NCI-H82 treated with DMSO at 0.1 percent for 48 hours (cell line): ENCODE measurements around the gene PDIA5.
A peak's percentile ranks its signal among the peaks of the same experiment; 100 is the strongest.

Experiments
- DNase-seq: peaks from one replicate; lab custom pipeline; 2025; ENCODE audit not compliant: unreplicated experiment; lab: John Stamatoyannopoulos, UW

The PDIA5 gene

DNA sequence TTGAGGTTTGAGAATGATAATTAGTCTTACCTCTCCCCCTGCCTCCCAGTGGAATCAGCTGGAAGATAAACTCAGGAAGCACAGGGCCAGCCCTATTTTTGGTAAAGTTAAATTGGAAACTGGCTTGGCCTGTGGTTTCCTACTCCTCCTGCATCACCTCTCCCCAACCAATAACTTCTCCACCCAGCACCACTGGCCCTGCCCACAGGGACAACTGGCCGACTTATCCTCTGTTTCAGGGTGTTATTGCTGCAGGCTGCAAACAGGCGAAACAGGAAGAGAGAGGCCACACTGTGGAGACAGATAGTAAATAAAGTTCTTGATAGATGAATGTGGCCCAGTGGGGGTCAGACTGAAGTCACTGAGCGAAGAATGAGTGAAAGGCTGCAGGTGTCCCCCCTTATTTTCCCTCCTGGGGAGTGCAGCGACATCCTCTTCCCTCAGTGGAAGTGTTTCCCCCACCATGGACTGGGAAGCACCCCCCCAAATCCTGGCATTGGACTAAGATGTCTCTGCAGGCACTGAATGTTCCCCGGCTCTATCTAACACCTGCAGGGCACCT lies 47.1 kb downstream of the PDIA5 start:
- DNase-seq, result no peak

DNA sequence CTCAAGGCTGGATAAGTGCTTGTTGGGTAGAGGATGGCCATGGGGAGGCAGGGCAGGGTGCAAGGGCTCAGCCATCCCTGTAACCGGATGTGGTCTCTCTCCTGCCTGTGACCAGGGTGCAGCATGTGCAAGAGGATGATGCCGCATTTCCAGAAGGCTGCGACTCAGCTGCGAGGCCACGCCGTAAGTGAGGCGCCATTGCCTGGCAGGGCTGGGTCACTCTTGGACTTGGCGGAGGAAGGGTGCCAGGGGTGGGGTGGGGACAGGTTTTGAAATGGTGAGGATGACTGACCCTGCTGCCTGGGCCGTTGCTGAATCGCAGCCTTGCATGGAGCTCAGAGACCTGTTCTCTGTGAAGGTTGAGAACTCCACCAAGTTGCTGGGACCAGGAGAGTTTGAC lies 49.3 kb downstream of the PDIA5 start:
- DNase-seq, result no peak

DNA sequence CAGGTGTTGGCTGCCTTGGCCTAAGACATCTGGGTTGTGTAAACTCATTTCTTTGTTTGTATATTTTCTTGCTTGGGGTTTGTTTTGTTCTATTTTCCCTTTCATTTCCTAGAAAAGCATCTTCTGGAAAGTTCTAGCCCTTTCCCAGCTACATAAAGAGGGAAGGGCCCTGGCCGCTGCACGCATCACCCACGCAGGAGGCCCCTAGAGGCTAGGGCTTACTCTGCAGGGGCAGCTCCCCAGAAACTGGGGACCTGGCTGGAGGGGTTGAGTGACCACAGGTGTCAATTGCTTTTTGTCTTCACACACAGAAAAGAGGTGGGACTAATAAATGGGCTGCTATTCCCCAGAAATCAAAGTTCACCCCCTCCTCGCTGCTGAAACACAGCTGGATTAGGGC lies 52.6 kb downstream of the PDIA5 start:
- DNase-seq, result no peak

DNA sequence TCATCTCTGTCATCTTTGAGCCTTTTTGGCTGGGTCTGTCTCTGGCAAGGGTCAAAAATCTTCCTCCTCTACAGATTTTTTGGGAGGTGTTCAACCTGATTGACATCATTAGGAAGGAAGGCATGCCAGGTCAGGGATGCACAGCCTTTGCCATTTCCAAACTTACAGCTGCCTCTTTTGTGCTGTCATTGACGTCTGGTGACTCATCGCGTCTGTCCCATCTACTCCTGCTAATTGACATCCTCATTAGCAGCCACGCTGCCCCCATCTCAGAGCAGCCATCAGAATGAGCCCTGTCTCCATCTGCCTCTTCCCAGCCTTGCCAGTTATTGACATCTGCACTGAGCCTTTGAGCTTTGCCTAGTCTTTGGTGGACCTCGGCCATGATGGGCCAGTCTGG lies 53.0 kb downstream of the PDIA5 start:
- no peak for DNase-seq

DNA sequence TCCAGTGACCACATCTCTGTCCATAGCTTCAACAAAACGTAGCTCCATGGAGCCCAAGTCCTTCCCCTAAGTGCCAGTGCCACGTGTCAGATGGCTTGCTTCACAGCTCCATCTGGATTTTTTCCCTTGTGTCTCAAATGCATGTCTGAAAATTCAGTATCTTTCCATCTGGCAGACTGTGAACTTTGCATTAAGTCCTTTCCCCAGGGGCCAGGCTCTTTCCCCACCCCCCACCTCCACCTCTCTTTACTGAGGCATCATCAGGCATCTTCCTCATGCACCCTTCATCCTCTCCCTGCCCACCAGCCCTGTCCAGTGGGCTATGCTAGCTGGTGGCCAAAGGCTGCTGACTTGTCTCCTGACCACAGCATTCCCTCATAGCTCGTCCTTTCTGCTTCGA lies 53.7 kb downstream of the PDIA5 start:
- DNase-seq, result no peak

DNA sequence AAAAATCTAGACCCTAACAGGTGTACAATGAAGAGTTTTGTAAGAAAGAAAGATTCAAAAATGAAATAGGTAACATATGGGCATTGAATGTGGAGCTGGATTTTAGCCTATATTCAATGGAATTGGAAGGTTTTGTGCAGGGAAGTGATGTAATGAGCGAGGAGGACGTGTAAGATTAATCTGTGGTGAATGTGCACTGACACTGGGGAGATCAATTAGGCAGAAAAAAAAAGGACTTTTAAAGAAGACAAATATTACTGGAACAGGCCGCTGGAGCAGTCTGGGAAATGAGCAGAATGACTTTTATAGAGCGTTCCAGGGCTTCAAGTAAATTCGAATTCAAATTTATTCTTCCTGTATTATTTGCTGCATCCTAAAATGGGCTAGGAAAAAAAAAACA lies 55.2 kb downstream of the PDIA5 start:
- DNase-seq, result no peak

DNA sequence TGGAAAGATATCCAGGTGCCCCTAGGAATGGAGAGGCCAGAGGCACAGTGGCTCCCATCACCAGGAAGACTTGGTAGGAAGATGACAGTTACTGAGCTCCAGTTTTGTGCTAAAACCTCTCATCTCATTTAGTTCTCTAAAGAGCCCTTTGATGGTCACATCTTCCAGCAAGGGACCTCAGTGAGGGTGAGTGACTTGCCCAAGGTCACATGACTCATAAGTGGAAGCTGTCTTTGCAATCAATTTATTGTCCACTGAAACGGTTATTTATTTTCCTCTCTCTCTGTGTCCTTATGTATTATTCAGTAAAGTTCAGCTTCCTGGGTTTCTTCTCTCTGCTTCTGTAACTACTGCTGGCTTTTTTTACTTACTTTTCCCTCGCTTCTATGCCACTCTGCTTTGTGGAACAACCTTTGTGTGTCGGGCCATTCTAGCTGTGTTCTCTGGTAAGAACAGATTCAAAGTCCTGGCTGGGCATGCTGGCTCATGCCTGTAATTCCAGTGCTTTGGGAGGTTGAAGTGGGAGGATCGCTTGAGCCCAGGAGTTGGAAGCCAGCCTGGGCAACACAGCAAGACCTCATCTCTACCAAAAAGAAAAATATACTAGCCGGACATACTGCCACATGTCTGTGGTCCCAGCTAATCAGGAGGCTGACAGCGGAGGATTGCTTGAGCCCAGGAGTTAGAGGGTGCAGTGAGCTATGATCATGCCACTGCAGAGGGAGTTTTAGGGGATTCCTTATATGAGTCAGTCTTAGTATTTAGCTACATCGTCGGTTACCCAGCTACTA lies 55.9 kb downstream of the PDIA5 start:
- no peak for DNase-seq

DNA sequence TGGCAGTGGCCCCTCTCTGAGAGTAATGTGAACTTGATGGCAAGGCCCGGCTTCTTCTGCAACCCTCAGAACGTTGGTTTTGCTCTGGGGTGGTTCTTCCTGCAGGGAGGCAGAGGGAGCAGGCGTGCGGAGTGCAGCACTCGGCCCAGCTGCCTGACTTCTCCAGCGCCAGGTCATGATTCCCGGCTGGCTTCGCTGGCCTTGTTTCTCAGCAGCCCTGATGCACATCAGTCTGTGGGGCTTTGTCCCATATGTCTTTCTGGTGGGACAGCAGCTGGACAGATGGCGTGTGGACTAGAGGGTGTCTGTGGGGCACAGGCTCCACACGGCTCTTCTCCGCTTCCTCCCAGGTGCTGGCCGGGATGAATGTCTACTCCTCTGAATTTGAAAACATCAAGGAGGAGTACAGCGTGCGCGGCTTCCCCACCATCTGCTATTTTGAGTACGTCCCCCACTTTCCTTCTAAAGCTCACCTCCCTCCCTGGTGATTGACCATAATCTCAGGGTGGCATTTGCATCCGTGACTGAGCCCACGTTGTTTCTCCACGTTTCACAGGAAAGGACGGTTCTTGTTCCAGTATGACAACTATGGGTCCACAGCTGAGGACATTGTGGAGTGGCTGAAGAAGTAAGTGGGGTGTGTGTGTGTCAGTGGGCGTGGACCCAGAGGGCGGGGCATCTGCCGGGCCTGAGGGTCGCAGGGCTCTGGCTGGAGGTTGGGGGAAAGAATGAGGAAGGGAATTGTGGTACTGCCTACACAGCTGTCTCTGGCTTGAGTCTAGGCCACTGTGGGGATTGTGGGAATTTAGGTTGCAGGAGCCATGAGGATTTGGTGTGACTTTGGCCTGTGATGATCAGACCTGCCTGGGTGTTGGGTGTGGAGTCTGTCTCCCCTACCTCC lies 57.1 kb downstream of the PDIA5 start:
- peak; percentile 46 for DNase-seq

DNA sequence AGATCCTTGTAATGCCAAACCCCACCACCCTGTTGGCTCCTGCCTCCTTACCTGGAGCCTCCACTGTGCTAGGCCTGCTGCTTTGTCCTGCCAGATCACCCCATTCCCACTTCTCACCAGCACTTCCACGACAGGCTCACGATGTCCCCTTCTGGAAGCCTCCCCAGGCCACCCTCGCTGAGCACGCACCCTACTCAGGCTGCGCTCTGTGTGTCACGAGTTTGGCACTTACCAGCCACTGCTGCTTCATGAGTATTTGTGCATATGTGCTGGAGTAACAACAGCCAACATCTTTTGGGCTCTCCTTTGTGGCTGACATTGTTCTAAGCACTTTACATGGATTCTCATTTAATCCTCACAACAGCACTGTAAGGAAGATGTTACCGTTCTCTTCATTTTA lies 58.1 kb downstream of the PDIA5 start:
- DNase-seq, result no peak

DNA sequence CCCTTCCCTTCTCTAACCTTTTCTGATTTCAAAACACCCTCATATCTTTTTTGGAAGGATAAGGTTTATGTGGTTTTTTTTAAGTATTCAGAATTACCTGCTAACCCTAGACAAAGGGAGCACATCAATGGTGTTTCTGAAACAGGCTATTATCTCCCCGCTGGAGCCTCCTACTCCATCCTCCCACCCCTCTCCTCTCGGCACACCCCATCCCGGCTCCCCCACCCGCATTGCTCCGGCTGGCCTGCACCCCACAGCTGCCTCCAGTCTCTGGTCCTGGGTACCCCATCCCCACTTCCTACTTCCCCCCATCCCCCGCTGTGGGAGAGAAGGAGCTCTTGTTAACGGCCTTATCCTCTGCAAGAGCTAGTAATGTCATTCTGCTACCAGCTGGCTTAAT lies 59.2 kb downstream of the PDIA5 start:
- no peak for DNase-seq

DNA sequence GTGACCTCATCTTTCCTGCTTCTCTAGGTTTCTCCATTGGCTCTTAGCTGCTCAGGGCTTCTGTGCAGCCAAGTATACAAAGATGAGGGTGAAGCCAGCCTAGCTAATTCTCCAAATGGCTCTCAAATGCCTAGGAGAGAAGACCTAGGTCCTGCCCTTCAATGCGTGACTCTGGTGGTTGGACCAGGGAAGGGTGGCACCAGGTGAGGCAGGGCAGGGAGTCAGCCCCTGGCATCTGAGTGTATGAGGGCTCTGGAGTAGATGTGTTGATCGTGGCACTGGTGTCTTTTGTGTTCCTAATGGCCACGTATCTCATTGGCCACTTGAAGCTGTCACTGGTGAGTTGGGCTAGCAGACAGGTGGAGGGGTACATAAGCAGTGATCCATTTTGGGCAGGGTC lies 59.8 kb downstream of the PDIA5 start:
- DNase-seq, result no peak

DNA sequence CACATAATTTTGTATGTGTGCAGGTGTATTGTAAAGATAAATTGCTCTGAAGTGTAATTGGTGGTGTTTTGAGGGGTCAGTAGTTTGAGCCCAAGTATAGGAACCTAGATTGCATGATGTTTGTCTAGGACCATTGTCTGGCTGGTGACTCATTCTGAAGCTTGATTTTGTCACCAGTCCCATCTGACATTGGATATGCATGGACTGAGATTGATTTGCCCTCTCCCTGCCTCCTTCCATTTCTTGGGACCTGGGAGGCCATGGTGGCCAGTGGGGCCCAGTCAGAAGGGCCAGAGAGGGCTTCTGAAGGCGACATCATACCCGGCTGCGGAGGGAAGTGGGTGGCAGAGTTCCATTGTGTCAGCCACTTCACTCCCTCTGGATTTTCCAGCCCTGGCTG lies 62.3 kb downstream of the PDIA5 start:
- DNase-seq, result no peak

DNA sequence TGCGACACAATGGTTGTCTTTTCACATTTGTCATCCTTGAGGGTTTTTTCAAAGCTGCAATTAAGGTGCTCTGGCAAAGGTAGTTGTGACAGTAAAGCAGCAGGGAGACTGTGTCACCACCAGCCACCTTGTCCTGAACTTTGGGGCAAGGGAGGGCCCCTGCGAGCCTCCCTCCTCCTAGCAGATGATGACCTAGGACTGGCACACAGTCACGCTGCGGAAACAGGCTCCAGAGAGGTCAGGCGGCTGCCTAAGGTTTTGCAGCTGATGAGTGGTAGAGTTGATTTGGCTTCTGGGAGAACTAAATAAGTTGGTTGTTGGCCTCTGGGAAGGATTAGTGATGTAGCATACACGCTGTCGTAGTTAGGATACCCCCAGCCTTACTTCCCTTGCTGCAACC lies 62.7 kb downstream of the PDIA5 start:
- DNase-seq, result no peak

DNA sequence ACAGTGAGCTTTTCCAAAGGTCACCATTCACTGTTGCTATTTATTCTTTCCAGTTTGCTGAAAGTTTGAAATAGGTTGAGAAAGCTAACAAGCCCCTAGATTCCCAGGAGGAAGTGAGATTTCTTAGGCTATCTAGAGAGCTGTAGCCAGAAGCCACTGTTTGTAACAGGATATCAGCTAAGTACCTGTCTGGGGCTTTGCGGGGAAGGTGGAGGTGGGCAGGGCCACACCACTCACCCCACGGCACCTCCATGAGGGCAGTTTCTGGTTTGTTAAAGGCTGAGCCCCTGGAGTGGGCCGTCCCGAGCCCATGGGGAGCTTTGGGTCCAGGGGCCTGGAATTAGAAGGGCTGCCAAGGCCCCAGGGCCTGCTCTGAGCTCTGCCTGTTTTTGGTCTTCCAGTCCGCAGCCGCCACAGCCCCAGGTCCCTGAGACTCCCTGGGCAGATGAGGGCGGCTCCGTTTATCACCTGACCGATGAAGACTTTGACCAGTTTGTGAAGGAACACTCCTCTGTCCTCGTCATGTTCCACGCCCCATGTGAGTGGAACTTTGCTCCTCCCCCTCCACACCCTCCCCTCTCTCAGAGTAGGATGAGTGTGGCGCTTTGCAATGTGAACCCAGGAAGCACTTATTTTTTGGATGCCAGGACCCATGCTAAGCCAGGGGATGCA lies 63.4 kb downstream of the PDIA5 start:
- no peak for DNase-seq

DNA sequence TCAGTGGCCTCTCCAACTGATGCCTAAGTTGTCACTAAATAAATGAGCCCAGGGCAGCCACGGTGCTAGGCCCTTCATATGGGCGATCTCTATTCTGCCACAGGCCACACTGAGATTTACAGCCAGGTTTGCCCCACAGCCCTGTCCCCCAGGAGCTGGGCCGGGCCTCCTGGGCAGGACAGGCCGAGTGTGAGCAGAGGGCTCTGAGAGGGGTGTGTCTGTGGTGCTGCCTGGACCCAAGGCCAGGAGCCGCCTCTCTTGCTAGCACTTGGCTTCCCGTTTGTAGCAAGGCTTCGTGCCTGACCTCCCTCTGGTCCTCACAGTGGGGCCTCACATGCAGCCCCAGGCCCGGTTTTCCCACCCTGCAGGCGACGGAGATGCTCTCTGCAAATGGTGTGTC lies 67.8 kb downstream of the PDIA5 start:
- DNase-seq, result no peak

DNA sequence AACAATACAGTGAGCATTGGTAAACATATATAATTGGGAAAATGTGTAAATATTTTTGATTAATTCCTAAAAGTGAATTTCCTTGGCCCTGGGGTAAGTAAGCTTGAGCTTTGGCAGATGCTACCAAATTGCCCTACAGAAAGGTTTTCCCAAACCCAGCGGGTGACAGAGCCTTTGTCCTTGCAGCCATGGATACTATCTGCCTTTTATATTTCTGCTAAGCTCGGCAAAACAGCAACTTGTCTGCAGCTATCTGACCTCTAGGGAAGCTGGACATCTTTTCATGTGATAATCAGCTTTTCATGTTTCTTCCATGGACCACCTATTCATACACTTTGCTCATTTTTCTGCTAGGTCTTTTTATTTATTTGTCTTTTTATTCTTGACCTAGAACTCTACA lies 70.2 kb downstream of the PDIA5 start:
- DNase-seq, result no peak

DNA sequence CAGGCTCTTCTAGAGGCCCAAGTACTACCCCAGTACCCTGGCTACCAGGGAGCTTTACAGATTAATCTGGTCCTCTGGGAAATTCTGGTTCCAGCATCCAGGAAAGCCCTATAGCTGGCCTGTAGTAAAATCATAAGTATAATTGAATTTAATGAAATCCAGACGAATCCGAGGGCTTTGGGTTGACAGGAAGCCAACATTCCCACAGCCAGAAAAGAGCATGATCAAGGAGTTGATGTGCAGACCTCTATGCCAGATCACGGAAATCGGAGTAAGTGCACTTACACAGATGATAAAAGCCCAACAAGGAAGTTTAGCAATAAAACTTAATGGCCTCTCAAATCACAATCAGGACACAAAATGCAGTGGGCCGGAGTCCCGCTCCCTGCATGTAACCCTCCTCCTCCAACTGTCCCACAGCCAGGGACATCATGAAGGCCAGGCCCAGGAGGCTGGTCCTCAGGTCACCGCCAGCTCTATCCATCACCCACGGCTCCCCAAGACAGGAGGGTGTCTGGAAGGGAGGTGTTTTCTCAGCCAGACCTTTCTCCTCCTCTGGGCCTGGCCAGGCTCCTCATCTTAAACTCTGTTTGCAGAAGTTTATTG lies 72.1 kb downstream of the PDIA5 start:
- DNase-seq, result no peak

DNA sequence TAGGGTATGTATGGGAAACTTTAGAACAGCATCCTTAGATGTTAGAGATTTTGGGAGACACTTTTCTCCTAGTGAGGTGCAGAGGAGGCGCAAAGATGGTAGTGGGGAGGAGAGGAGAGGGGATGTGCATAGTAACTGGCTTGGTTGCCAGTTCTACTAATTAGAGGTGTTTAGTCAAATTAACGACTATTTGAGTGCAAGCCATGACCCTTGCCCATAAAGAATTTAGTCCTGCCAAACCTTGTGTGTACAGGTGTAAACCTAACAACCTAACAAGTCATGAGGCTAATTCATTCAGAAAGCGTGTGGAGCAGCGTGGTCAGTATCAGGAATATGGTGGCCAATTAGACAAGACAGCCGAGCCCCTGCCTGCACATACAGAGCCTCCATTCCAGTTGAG lies 72.7 kb downstream of the PDIA5 start:
- DNase-seq, result no peak

DNA sequence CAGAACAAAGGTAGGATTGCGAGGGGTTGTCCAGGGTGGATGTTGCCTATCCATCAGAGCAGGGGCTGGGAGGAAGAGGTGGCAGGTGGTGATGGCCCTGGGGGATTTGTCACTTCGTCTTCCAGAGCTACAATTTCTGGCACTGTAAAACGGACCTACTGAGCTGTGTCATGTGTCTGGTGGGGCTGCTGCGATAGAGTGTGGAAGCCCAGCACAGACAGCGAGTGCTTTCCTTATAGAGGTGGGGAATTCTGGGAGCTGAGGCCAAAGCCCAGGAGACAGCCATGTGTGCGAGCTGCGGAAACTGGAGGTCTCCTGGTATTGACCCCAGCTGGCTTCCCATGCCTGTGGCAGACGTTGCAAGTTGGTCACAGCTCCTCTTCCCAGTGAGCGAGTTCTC lies 73.7 kb downstream of the PDIA5 start:
- no peak for DNase-seq

DNA sequence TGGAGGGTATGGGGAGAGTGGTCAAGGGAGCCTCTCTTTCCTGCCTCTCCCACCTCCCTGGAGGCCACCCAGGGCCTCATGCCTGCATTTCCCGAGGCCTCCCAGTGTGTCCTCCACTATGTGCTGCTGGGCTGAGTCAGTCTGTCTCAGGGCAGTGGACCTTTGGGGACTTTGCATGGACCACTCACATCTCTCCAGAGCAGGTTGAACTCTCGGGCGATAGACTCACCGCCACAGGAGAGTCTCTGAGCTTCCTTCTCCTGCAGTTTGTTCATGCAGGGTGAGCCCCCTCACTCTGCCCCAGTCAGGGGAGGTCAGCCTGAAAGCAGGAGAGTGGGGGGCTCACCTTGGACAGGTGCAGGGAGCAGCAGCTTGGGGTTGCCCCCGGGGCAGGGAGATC lies 74.5 kb downstream of the PDIA5 start:
- DNase-seq, result no peak
